ENCODE measurements around the gene BRMS1.

The BRMS1 gene

GRCh38 chr11:66294626-66295620 is 50.0 kb downstream of the BRMS1 start:
- DNase-seq, result no peak
- Mint-ChIP-seq H3K9me3 (no peaks in the 10 kb centered on the region), H3K4me1 (ENCODE audit: low read depth) (peaks cover 14% of the 10 kb centered on the region), H3K36me3 (ENCODE audit: low read depth) (no peaks in the 10 kb centered on the region), H3K27me3 (peaks cover 26% of the 10 kb centered on the region), H3K4me3 (no peak overlapping the region), H3K27ac (no peak overlapping the region)

- Mint-ChIP-seq H3K4me3 (no peak overlapping the region), H3K9me3 (no peaks in the 10 kb centered on the region), H3K4me1 (ENCODE audit: low read depth) (peaks cover 21% of the 10 kb centered on the region), H3K27ac (no peak overlapping the region), H3K27me3 (peaks cover 26% of the 10 kb centered on the region), H3K36me3 (ENCODE audit: low read depth) (no peaks in the 10 kb centered on the region)
- DNase-seq, result no peak
Observed at GRCh38 chr11:66293777-66294625, 50.9 kb downstream of the BRMS1 start.

- peaks cover 2% of the 10 kb centered on the region for H3K36me3 Mint-ChIP-seq (ENCODE audit: low read depth)
- H3K27me3 Mint-ChIP-seq, result peaks cover 26% of the 10 kb centered on the region
- no peak overlapping the region for H3K4me3 Mint-ChIP-seq
- no peak overlapping the region for H3K27ac Mint-ChIP-seq
- H3K9me3 Mint-ChIP-seq, result no peaks in the 10 kb centered on the region
- peaks cover 21% of the 10 kb centered on the region for H3K4me1 Mint-ChIP-seq (ENCODE audit: low read depth)
- no peak for DNase-seq
Observed at GRCh38 chr11:66293352-66293751, 51.6 kb downstream of the BRMS1 start.

- Mint-ChIP-seq H3K27ac (peak overlapping the region; percentile 67), H3K4me1 (ENCODE audit: low read depth) (peaks cover 26% of the 10 kb centered on the region), H3K36me3 (ENCODE audit: low read depth) (peaks cover 5% of the 10 kb centered on the region), H3K9me3 (no peaks in the 10 kb centered on the region), H3K27me3 (peaks cover 26% of the 10 kb centered on the region), H3K4me3 (peak overlapping the region; percentile 54)
- no peak for DNase-seq
Observed at GRCh38 chr11:66292543-66293332, 52.2 kb downstream of the BRMS1 start.

GRCh38 chr11:66291706-66292542 is 53.0 kb downstream of the BRMS1 start, which contains the start of gene TMEM151A:
Gene TMEM151A (plus strand): TSS chr11:66291894. CDS start chr11:66292014, 120 bp downstream.
- DNase-seq, result peak; percentile 55
- peak within 1 kb of the TSS; percentile 67 for H3K27ac Mint-ChIP-seq
- H3K4me1 Mint-ChIP-seq (ENCODE audit: low read depth), result peaks cover 33% of the 10 kb centered on the region
- peak within 1 kb of the TSS; percentile 93 for H3K4me3 Mint-ChIP-seq
- peaks cover 26% of the 10 kb centered on the region for H3K27me3 Mint-ChIP-seq
- H3K36me3 Mint-ChIP-seq (ENCODE audit: low read depth), result peaks cover 8% of the 10 kb centered on the region
- no peaks in the 10 kb centered on the region for H3K9me3 Mint-ChIP-seq

- H3K36me3 Mint-ChIP-seq (ENCODE audit: low read depth), result peaks cover 14% of the 10 kb centered on the region
Observed at GRCh38 chr11:66291303-66291705, 53.6 kb downstream of the BRMS1 start.

GRCh38 chr11:66290330-66290621 is 54.6 kb downstream of the BRMS1 start:
- no peak for DNase-seq
- Mint-ChIP-seq H3K4me1 (ENCODE audit: low read depth) (peaks cover 40% of the 10 kb centered on the region), H3K36me3 (ENCODE audit: low read depth) (peaks cover 20% of the 10 kb centered on the region), H3K9me3 (no peaks in the 10 kb centered on the region), H3K27me3 (peaks cover 22% of the 10 kb centered on the region), H3K4me3 (peak overlapping the region; percentile 93), H3K27ac (no peak overlapping the region)

More at GRCh38 chr11:66291303-66291705, 53.6 kb downstream of the BRMS1 start:
- peak overlapping the region; percentile 15 for H3K4me3 Mint-ChIP-seq
- peaks cover 25% of the 10 kb centered on the region for H3K27me3 Mint-ChIP-seq
- H3K9me3 Mint-ChIP-seq, result no peaks in the 10 kb centered on the region
- no peak for DNase-seq
- no peak overlapping the region for H3K27ac Mint-ChIP-seq
- H3K4me1 Mint-ChIP-seq (ENCODE audit: low read depth), result peaks cover 38% of the 10 kb centered on the region

- Mint-ChIP-seq H3K27me3 (peaks cover 22% of the 10 kb centered on the region), H3K9me3 (no peaks in the 10 kb centered on the region), H3K27ac (peak overlapping the region; percentile 95), H3K4me1 (ENCODE audit: low read depth) (peaks cover 40% of the 10 kb centered on the region), H3K36me3 (ENCODE audit: low read depth) (peaks cover 25% of the 10 kb centered on the region), H3K4me3 (peak overlapping the region; percentile 93)
- no peak for DNase-seq
Observed at GRCh38 chr11:66289548-66290329, 55.2 kb downstream of the BRMS1 start.

- H3K36me3 Mint-ChIP-seq (ENCODE audit: low read depth), result peaks cover 33% of the 10 kb centered on the region
- peaks cover 22% of the 10 kb centered on the region for H3K27me3 Mint-ChIP-seq
- peaks cover 40% of the 10 kb centered on the region for H3K4me1 Mint-ChIP-seq (ENCODE audit: low read depth)
- DNase-seq, result peak; percentile 96
- peak within 1 kb of the TSS; percentile 93 for H3K4me3 Mint-ChIP-seq
- H3K9me3 Mint-ChIP-seq, result no peaks in the 10 kb centered on the region
- peak within 1 kb of the TSS; percentile 95 for H3K27ac Mint-ChIP-seq
Observed at GRCh38 chr11:66288671-66289547, 56.0 kb downstream of the BRMS1 start, which contains the start of gene YIF1A. Gene YIF1A (minus strand): TSS chr11:66289143. CDS start chr11:66288985, 158 bp downstream.

GRCh38 chr11:66287889-66288670 is 56.8 kb downstream of the BRMS1 start:
- Mint-ChIP-seq H3K27me3 (peaks cover 16% of the 10 kb centered on the region), H3K4me1 (ENCODE audit: low read depth) (peaks cover 43% of the 10 kb centered on the region), H3K4me3 (peak overlapping the region; percentile 93), H3K36me3 (ENCODE audit: low read depth) (peaks cover 36% of the 10 kb centered on the region), H3K27ac (peak overlapping the region; percentile 92), H3K9me3 (no peaks in the 10 kb centered on the region)
- DNase-seq, result no peak
